Mucosa of gallbladder (tissue), 1 donor: Measurements from ENCODE around the gene TCP11L2. TPM values are rescaled to one million over a fixed set of nuclear protein-coding genes. Genes with fewer than 3 reads are reported as not detected.

ENCODE experiments used
- total RNA-seq: library from RNA; stranded (reverse); gene quantifications from one replicate; pipeline ENCODE4 v1.2.1, GENCODE V29; 2021
- donor health status: DM: no; HTN: no; CAD: no.

The TCP11L2 gene
- total RNA-seq, 1 donor from 2014 or later = 48.9 TPM

Other genes starting within 250 kb of the TCP11L2 start
- gene NUAK1, start 163.8 kb upstream of the TCP11L2 start, total RNA-seq = 11.4 TPM
- 51.0 TPM for gene CKAP4, start 54.7 kb upstream of the TCP11L2 start, total RNA-seq
- 8.9 TPM for gene POLR3B, start 55.0 kb downstream of the TCP11L2 start, total RNA-seq